IPS DF 6.9 (cell line): ENCODE results near the gene GEMIN8.

Experiments used
- DNase-seq: peaks from one replicate; pipeline ENCODE4 v3.0.0-alpha.2; 2013; ENCODE audit warnings: low read depth, low spot score
- H3K27ac ChIP-seq: one replicate; pipeline ENCODE4 v1.5.1; 2013; ENCODE audit warnings: low read length, control low read depth
- H3K27me3 ChIP-seq: 2 replicates; pipeline ENCODE4 v1.6.1; 2013; ENCODE audit warnings: mild to moderate bottlenecking, low read length; ENCODE audit not compliant: control insufficient read depth, insufficient read depth
- H3K36me3 ChIP-seq: 2 replicates; pipeline ENCODE4 v1.6.1; 2013; ENCODE audit warnings: low read length; ENCODE audit not compliant: control insufficient read depth, insufficient read depth
- H3K4me1 ChIP-seq: 2 replicates; pipeline ENCODE4 v1.6.1; 2013; ENCODE audit warnings: low read length; ENCODE audit not compliant: control insufficient read depth, insufficient read depth
- H3K4me3 ChIP-seq: 2 replicates; pipeline ENCODE4 v1.5.1; 2013; ENCODE audit warnings: mild to moderate bottlenecking, low read length
- H3K9me3 ChIP-seq: 2 replicates; pipeline ENCODE4 v1.6.1; 2013; ENCODE audit warnings: low read length, inconsistent platforms; ENCODE audit not compliant: control insufficient read depth, insufficient read depth
- WGBS: extraction: QIAGEN DNeasy Blood & Tissue Kit; methylation state at CpG from one replicate; pipeline ENCODE4 v1.1.7; 2013; ENCODE audit warnings: mixed read lengths, missing lambda C conversion rate; ENCODE audit not compliant: insufficient read length, insufficient coverage; 5-methylcytosine and 5-hydroxymethylcytosine counted together

The GEMIN8 gene

DNA sequence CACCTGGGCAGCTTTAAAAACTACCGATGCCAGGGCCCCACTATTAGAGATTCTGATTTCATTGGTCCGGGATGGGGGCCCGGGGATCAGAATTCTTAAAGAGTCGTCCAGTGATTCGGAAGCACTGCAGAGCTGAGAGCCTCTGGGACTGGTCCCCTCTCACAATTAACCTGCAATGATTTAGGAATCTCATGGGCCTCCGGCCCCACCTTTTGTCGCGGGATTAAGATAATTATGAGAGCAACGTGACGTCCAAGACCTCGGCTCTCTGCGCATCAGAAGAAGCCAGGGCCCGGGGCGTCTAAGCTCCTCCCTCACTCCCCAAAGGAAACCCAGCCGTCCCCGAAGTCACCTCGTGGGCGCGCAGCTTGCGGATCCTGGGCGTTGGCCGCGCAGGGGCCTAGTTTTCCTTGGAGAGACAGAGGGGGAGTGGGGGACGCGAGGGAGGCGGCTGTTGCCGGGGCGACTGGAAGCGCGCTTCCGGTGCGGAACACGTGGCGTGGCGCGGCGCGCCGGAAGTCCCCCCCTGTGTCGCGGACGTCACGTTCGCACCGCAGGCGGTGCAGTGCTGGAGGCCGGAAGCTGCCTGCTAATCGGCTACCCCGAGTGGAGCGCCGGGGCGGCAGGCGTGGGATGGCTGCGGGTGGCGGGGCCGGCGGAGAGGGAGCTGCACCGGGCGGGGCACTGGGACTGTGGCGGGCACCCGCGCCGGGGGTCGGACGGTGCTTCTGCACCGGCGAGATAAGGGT lies at the start of gene GEMIN8:
Gene GEMIN8 (minus strand): TSS at position 468 of the 749 bp plus-strand sequence. CDS start 8,414 bp downstream, outside the sequence.
- Histone ChIP-seq H3K9me3 (no peaks in the 10 kb centered on the region), H3K4me3 (peak within 1 kb of the TSS; percentile 65; the same call in 1 of the 2 replicates), H3K27me3 (no peaks in the 10 kb centered on the region), H3K36me3 (no peaks in the 10 kb centered on the region), H3K27ac (no peak within 1 kb of the TSS), H3K4me1 (peaks cover 2% of the 10 kb centered on the region)
- no CpG with 5 or more reads among the region's 67 CpGs for WGBS
- DNase-seq, result peak; percentile 43

DNA sequence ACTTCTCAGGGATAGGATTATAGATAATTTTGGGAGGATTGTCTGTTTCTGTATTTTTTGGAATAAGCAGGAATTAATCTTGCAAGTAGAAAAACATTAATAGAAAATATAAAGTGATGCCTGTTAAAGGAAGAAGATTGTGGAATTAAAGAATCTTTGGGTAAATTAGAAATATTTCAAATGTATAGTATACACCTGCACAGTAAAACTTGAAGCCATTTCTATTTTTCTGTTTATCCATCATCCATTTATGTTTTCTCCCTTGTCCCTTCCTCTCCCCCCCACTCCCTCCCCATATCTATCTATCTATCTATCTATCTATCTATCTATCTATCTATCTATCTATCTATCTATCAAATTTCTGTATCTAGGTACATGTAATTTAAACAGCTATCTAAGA lies 46.9 kb upstream of the GEMIN8 start:
- DNase-seq, result no peak
- Histone ChIP-seq H3K4me3 (no peak overlapping the region), H3K36me3 (no peaks in the 10 kb centered on the region), H3K27ac (no peak overlapping the region), H3K27me3 (no peaks in the 10 kb centered on the region), H3K9me3 (no peaks in the 10 kb centered on the region), H3K4me1 (no peaks in the 10 kb centered on the region)

DNA sequence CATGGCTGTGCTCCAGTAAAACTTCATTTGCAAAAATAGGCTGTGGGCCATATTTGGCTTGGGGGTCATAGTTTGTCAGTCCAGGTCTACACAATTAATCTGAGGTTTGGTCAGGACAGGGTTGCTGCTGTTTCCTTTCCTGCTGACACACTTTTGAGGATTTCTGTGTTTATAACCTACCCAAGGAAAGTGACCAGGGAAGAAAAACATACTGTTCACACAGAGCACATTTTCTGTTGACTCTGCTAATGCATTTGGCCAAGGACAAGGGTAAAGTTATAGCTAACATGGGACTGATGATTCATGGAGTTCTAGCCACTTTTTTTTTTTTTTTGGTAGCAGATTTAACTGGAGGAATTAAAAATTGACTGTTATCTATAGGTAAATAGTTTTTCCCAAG lies 43.9 kb upstream of the GEMIN8 start:
- Histone ChIP-seq H3K4me1 (no peaks in the 10 kb centered on the region), H3K27ac (no peak overlapping the region), H3K9me3 (no peaks in the 10 kb centered on the region), H3K36me3 (no peaks in the 10 kb centered on the region), H3K27me3 (no peaks in the 10 kb centered on the region), H3K4me3 (no peak overlapping the region)
- DNase-seq, result no peak

GRCh38 chrX:14073071-14073470 lies 43.4 kb upstream of the GEMIN8 start:
- no peak for DNase-seq
- no peaks in the 10 kb centered on the region for H3K9me3 ChIP-seq
- H3K27me3 ChIP-seq, result no peaks in the 10 kb centered on the region
- WGBS, result no CpG with 5 or more reads among the region's 1 CpG
- no peaks in the 10 kb centered on the region for H3K36me3 ChIP-seq
- no peak overlapping the region for H3K4me3 ChIP-seq
- no peak overlapping the region for H3K27ac ChIP-seq
- H3K4me1 ChIP-seq, result no peaks in the 10 kb centered on the region

DNA sequence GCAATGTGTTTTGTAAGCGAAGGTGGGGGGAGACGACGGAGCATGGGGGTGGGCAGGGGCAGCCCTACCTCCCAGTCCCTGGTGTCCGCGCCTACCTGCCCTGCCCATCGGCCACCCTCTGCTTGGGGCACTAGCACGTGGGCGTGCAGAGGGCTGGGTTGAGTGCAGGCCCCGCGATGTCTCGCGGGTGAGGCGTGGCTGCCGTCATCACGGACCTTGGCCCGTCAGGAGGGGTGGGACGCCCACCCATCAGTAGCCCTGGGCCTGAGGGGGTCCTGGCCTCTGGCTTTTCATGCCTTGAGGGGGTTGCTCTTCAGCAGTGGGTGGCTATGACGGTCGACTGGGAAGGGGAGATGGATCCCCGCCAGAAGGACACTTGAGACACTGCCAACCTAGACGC lies 36.1 kb upstream of the GEMIN8 start:
- no peak for DNase-seq
- Histone ChIP-seq H3K4me3 (no peak overlapping the region), H3K36me3 (no peaks in the 10 kb centered on the region), H3K4me1 (no peaks in the 10 kb centered on the region), H3K9me3 (no peaks in the 10 kb centered on the region), H3K27me3 (no peaks in the 10 kb centered on the region), H3K27ac (no peak overlapping the region)
- no CpG with 5 or more reads among the region's 21 CpGs for WGBS

GRCh38 chrX:14064626-14065432 lies 35.1 kb upstream of the GEMIN8 start:
- H3K9me3 ChIP-seq, result no peaks in the 10 kb centered on the region
- H3K36me3 ChIP-seq, result no peaks in the 10 kb centered on the region
- no peak overlapping the region for H3K27ac ChIP-seq
- H3K27me3 ChIP-seq, result no peaks in the 10 kb centered on the region
- no peak overlapping the region for H3K4me3 ChIP-seq
- H3K4me1 ChIP-seq, result no peaks in the 10 kb centered on the region
- WGBS, result no CpG with 5 or more reads among the region's 19 CpGs
- no peak for DNase-seq

DNA sequence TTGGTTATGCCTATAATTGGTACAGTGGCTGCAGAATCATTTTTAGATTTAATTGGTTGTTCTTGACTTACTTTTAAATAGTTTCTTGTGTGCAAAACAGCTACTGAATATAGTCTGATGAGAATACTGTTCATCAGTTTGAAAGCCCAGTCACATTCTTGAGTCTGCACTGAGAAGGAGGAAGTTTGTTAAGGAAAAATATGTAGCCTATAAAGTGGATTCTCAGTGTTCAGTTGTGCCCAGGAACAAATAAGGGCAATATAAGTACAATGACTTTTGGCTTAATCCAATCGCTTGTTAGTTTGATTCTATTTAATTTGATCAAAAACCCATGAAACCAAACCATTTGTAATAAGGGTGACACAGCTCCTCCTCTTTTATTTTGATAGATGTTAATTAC lies 32.8 kb upstream of the GEMIN8 start:
- no peaks in the 10 kb centered on the region for H3K36me3 ChIP-seq
- no peaks in the 10 kb centered on the region for H3K27me3 ChIP-seq
- no CpG with 5 or more reads among the region's 1 CpG for WGBS
- H3K9me3 ChIP-seq, result no peaks in the 10 kb centered on the region
- no peak overlapping the region for H3K4me3 ChIP-seq
- H3K4me1 ChIP-seq, result no peaks in the 10 kb centered on the region
- no peak overlapping the region for H3K27ac ChIP-seq
- no peak for DNase-seq

DNA sequence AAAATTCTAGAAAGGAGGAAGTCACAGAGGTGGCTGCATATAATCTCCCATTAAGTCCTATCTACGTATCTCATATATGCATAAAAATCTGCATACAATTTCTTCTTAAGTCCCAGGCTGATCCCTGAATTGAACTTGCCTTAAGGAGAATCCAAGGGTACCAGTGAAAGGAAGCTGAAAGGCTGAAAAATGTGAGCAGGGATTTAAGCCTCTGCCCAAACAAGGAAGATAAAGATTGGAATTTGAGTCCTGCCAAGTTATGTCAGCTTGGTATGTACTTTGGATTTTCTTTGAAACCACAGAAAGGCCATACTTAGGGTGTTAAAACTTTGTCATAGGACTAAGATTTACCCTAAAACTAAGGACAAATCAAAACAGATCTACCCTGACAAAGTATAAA lies 26.5 kb upstream of the GEMIN8 start:
- H3K36me3 ChIP-seq, result no peaks in the 10 kb centered on the region
- H3K4me3 ChIP-seq, result no peak overlapping the region
- H3K4me1 ChIP-seq, result no peaks in the 10 kb centered on the region
- no peak for DNase-seq
- H3K9me3 ChIP-seq, result no peaks in the 10 kb centered on the region
- no CpG with 5 or more reads among the region's 1 CpG for WGBS
- no peaks in the 10 kb centered on the region for H3K27me3 ChIP-seq
- no peak overlapping the region for H3K27ac ChIP-seq

GRCh38 chrX:14051416-14051815 lies 21.7 kb upstream of the GEMIN8 start:
- Histone ChIP-seq H3K27ac (no peak overlapping the region), H3K36me3 (no peaks in the 10 kb centered on the region), H3K4me1 (no peaks in the 10 kb centered on the region), H3K9me3 (no peaks in the 10 kb centered on the region), H3K4me3 (no peak overlapping the region), H3K27me3 (no peaks in the 10 kb centered on the region)
- DNase-seq, result no peak
- no CpG with 5 or more reads among the region's 5 CpGs for WGBS

- no peak for DNase-seq
- WGBS, result no CpG with 5 or more reads among the region's 1 CpG
Observed at GRCh38 chrX:14050709-14051108, 21.0 kb upstream of the GEMIN8 start.

GRCh38 chrX:14043209-14043608 lies 13.5 kb upstream of the GEMIN8 start:
- Histone ChIP-seq H3K27ac (no peak overlapping the region), H3K27me3 (no peaks in the 10 kb centered on the region), H3K4me3 (no peak overlapping the region), H3K36me3 (no peaks in the 10 kb centered on the region), H3K9me3 (no peaks in the 10 kb centered on the region), H3K4me1 (no peaks in the 10 kb centered on the region)
- no peak for DNase-seq

More at GRCh38 chrX:14050709-14051108, 21.0 kb upstream of the GEMIN8 start:
- Histone ChIP-seq H3K9me3 (no peaks in the 10 kb centered on the region), H3K4me1 (no peaks in the 10 kb centered on the region), H3K36me3 (no peaks in the 10 kb centered on the region), H3K27ac (no peak overlapping the region), H3K4me3 (no peak overlapping the region), H3K27me3 (no peaks in the 10 kb centered on the region)
